A549 treated with AZD2906 at 1 μM for 4 hours (cell line): Measurements from ENCODE around the gene RAB13. TPM values are rescaled to one million over a fixed set of nuclear protein-coding genes. Genes with fewer than 3 reads are reported as not detected.

Experiments used
- total RNA-seq: library from RNA; stranded (reverse); fragments of 200-300 nt; extraction: Qiagen RNA extraction; gene quantifications from 5 replicates; pipeline ENCODE4 v1.2.3, GENCODE V29; 2022

RAB13 gene
- 128 to 149 TPM (median 134 TPM) in 5 replicates for total RNA-seq

GRCh38 chr1:153985941-153986761, at the start of gene RAB13:
RAB13 (minus strand) TSS chr1:153986339; CDS start chr1:153986236, 103 bp downstream.

GRCh38 chr1:153990468-153991150, 4.5 kb upstream of the RAB13 start, which contains the start of gene RPS27:
RPS27 (plus strand) TSS chr1:153990762; CDS start chr1:153990797, 35 bp downstream.

GRCh38 chr1:153977250-153978240, 8.6 kb downstream of the RAB13 start, which contains the start of gene JTB:
JTB (minus strand) TSS chr1:153977674; CDS start chr1:153977252, 422 bp downstream.

GRCh38 chr1:153967107-153967999, 18.8 kb downstream of the RAB13 start, which contains the start of gene CREB3L4:
CREB3L4 (plus strand) TSS chr1:153967902; CDS start chr1:153968526, 624 bp downstream.

GRCh38 chr1:153963030-153963849, 22.9 kb downstream of the RAB13 start, which contains the start of gene SLC39A1:
SLC39A1 (minus strand) TSS chr1:153963537; CDS start chr1:153962715, 822 bp downstream.

GRCh38 chr1:153958111-153958960, 27.8 kb downstream of the RAB13 start, which contains the start of gene CRTC2:
CRTC2 (minus strand) TSS chr1:153958612; CDS start chr1:153958497, 115 bp downstream.

GRCh38 chr1:153946622-153947241, 39.4 kb downstream of the RAB13 start, which contains the start of gene DENND4B:
DENND4B (minus strand) TSS chr1:153946718; CDS start chr1:153944374, 2,344 bp downstream.

Other genes with a start within 250 kb of the RAB13 start
- gene SLC27A3, start 210.9 kb downstream of the RAB13 start, total RNA-seq: 1.1 to 2.0 TPM (median 1.5 TPM) in 5 replicates
- 7.4 to 10.2 TPM (median 8.7 TPM) in 5 replicates for gene GATAD2B, start 63.4 kb downstream of the RAB13 start, total RNA-seq
- gene DENND4B, start 39.6 kb downstream of the RAB13 start, total RNA-seq: 26.8 to 35.4 TPM (median 31.5 TPM) in 5 replicates
- 28.3 to 41.0 TPM (median 39.4 TPM) in 5 replicates for gene CRTC2, start 27.7 kb downstream of the RAB13 start, total RNA-seq
- gene SLC39A1, start 22.8 kb downstream of the RAB13 start, total RNA-seq: 155 to 163 TPM (median 161 TPM) in 5 replicates
- 9.0 to 10.8 TPM (median 10.0 TPM) in 5 replicates for gene CREB3L4, start 18.4 kb downstream of the RAB13 start, total RNA-seq
- 103 to 161 TPM (median 144 TPM) in 5 replicates for gene JTB, start 8.7 kb downstream of the RAB13 start, total RNA-seq
- gene RPS27, start 4.4 kb upstream of the RAB13 start, total RNA-seq: 4,364 to 6,762 TPM (median 4,498 TPM) in 5 replicates
- gene NUP210L, start 168.7 kb upstream of the RAB13 start, total RNA-seq: not detected in 5 replicates
- gene TPM3, start 205.8 kb upstream of the RAB13 start, total RNA-seq: 457 to 634 TPM (median 478 TPM) in 5 replicates
- gene CFAP141, start 220.0 kb upstream of the RAB13 start, total RNA-seq: 0.37 TPM in 1 of 5 replicates, not detected in the others
- gene UBAP2L, start 234.6 kb upstream of the RAB13 start, total RNA-seq: 102 to 107 TPM (median 105 TPM) in 5 replicates